Liver (tissue), 9 donors: ENCODE data around the gene KCNN3. TPM values are rescaled to one million over a fixed set of nuclear protein-coding genes. Genes with fewer than 3 reads are reported as not detected.

ENCODE experiments used
- DNase-seq: peaks from one replicate; pipeline ENCODE4 v3.0.0-alpha.2; 2017; ENCODE audit warnings: low spot score
- H3K27ac ChIP-seq, 2 donors: one replicate each; pipeline ENCODE4 v1.7.0; 2013; ENCODE audit warnings: inconsistent platforms in 2 of 2, low read length in 2 of 2, control low read depth in 1 of 2, low read depth in 1 of 2, mild to moderate bottlenecking in 1 of 2
- H3K27me3 ChIP-seq, 4 donors: one replicate each; pipeline versions ENCODE4 v1.6.1 to v1.7.0; 2013; ENCODE audit warnings: low read length in 3 of 4, inconsistent platforms in 1 of 4, mild to moderate bottlenecking in 1 of 4, moderate library complexity in 1 of 4; ENCODE audit not compliant: control insufficient read depth in 4 of 4, insufficient read depth in 4 of 4
- H3K36me3 ChIP-seq, 4 donors: one replicate each; pipeline versions ENCODE4 v1.6.1 to v1.7.0; 2013; ENCODE audit warnings: low read length in 3 of 4, mild to moderate bottlenecking in 3 of 4, low read depth in 1 of 4, moderate library complexity in 1 of 4; ENCODE audit not compliant: control insufficient read depth in 4 of 4, insufficient read depth in 3 of 4
- H3K4me1 ChIP-seq, 4 donors: one replicate each; pipeline versions ENCODE4 v1.6.1 to v1.7.0; 2013; ENCODE audit warnings: low read length in 3 of 4, mild to moderate bottlenecking in 3 of 4, moderate library complexity in 1 of 4; ENCODE audit not compliant: control insufficient read depth in 4 of 4, insufficient read depth in 4 of 4
- H3K4me3 ChIP-seq, 3 donors: one replicate each; pipeline versions ENCODE4 v1.6.1 to v1.7.0; 2013; ENCODE audit warnings: low read length in 3 of 3, control low read depth in 1 of 3, low read depth in 1 of 3, mild to moderate bottlenecking in 1 of 3
- H3K9ac ChIP-seq, 2 donors: one replicate each; pipeline ENCODE4 v1.7.0; 2013; ENCODE audit warnings: low read length in 2 of 2, mild to moderate bottlenecking in 2 of 2, moderate library complexity in 2 of 2, control low read depth in 1 of 2, low read depth in 1 of 2
- H3K9me3 ChIP-seq, 4 donors: one replicate each; pipeline versions ENCODE4 v1.6.1 to v1.7.0; 2013; ENCODE audit warnings: low read length in 3 of 4; ENCODE audit not compliant: control insufficient read depth in 4 of 4
- FOXA1 ChIP-seq: IDR thresholded peaks from 2 replicates; pipeline ENCODE4 v1.6.1; 2016; ENCODE audit warnings: antibody characterized with exemption
- FOXA2 ChIP-seq: IDR thresholded peaks from 2 replicates; pipeline ENCODE4 v1.6.1; 2016; ENCODE audit warnings: antibody characterized with exemption
- GABPA ChIP-seq, 2 donors: IDR thresholded peaks in 1 of 2; conservative IDR thresholded peaks in 1 of 2; 2 replicates each; pipeline ENCODE4 v1.6.1; 2016; ENCODE audit warnings: antibody characterized with exemption in 2 of 2, mild to moderate bottlenecking in 1 of 2, moderate library complexity in 1 of 2
- HNF4A ChIP-seq, 2 donors: conservative IDR thresholded peaks; 2 replicates each; pipeline ENCODE4 v1.6.1; 2016; ENCODE audit warnings: antibody characterized with exemption in 2 of 2, mild to moderate bottlenecking in 2 of 2
- NR2F2 ChIP-seq: IDR thresholded peaks from 2 replicates; pipeline ENCODE4 v1.6.1; 2016; ENCODE audit warnings: antibody characterized with exemption
- RAD21 ChIP-seq, 2 donors: IDR thresholded peaks; 2 replicates each; pipeline ENCODE4 v1.6.1; 2016; ENCODE audit warnings: antibody characterized with exemption in 2 of 2, mild to moderate bottlenecking in 2 of 2
- RXRA ChIP-seq, 2 donors: IDR thresholded peaks; 2 replicates each; pipeline ENCODE4 v1.6.1; 2017 to 2018; ENCODE audit warnings: antibody characterized with exemption in 2 of 2, mild to moderate bottlenecking in 1 of 2
- YY1 ChIP-seq: IDR thresholded peaks from 2 replicates; pipeline ENCODE4 v1.6.1; 2016; ENCODE audit warnings: antibody characterized with exemption, mild to moderate bottlenecking
- WGBS: extraction: QIAGEN DNeasy Blood & Tissue Kit; methylation state at CpG from one replicate; pipeline ENCODE4 v1.1.7; 2013; 5-methylcytosine and 5-hydroxymethylcytosine counted together
- polyA plus RNA-seq, 2 donors: library from polyadenylated mRNA; stranded (reverse) in 1 of 2; unstranded in 1 of 2; fragments of 200-250 nt in 1 of 2; fragments of >200 nt in 1 of 2; fragmentation: Nextera tagmentation in 1 of 2; extraction: Ambion mirVana in 1 of 2; gene quantifications; one replicate each; pipeline versions ENCODE4 v1.2.1 to v1.2.3, GENCODE V29; 2013 to 2015
- total RNA-seq, 2 donors: library from RNA; depleted of rRNA; stranded (reverse); fragments of >200 nt; gene quantifications; one replicate each; pipeline ENCODE4 v1.2.3, GENCODE V29; 2014
- TF ChIP-seq, protein P1 (sequence below): fragments of 150-350 bp; IDR thresholded peaks from 2 replicates; pipeline ENCODE4 v1.5.1; 2017; ENCODE audit warnings: improper control_type of control experiment, low read depth, low read length; ENCODE audit not compliant: missing input control
- TF ChIP-seq, protein P2 (sequence below): IDR thresholded peaks from 2 replicates; pipeline ENCODE4 v1.6.1; 2016; ENCODE audit warnings: antibody characterized with exemption
- donor health status: healthy.
- donor health status: healthy.
- donor health status: healthy.
- donor health status: healthy.
- donor health status: healthy.

Gene KCNN3
- total and polyA plus RNA-seq, 4 donors: 0.09 to 0.68 (median 0.15) TPM

DNA sequence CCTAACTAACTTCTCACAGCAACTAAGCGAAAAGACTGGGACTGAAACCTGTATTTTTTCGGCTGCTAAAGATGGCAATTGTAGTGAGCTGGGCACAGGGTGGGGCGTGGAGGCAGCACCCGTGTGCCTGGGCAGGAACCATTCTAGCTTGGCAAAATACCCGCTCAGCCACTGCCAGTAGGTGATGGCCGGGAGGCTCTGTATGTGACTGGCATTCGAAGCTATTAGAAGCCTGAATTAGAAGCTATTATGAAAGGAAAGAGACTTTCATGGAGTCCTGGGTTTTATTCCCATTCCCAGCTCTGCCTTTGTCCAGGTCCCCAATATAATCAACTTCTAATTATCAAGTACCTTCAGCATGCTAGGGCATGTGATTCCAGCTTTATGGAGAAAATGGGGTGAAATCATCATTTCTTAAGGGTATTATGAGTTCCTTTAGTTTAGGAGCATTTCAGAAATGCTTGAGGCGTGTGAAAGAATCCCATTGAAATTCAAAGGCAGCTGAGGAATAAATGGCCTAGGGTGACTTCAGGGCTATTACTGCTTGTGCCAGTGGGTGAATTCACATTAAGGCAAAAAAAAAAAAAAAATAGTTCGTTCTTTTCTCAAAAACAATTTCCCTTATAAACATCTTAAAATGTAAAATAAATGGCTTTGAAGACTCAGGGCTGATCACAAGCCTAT is 125.6 kb downstream of the KCNN3 start:
- DNase-seq: no peak
- WGBS: 90% methylated on average over 9 of the region's 9 CpGs

DNA sequence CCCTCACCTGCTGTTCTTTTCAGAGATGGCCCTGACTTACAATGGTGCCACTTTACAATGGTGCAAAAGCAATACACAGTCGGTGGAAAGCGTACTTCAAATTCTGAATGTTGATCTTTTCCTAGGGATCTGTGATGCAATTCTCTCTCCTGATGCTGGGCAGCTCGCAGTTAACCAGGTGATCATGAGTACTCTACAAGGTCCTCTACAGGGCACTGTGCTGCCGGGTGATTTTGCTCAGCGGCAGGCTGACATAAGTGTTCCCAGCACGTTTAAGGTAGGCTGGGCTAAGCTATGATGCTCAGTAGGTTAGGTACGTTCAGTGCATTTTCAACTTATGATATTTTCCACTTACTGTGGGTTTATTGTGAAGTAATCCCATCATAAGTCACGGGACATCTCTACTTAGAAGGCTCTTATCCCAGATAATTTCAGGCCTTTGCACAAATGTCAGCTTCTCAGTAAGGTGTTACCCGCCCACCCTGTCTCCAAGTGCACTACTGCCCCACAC is 126.5 kb downstream of the KCNN3 start:
- no peaks in the 10 kb centered on the region for H3K9me3 ChIP-seq
- TF ChIP-seq GABPA (IDR thresholded peaks at IDR 0.05 in 1 of 2, conservative IDR thresholded peaks at IDR 0.05 in 1 of 2): no peak
- H3K4me3 ChIP-seq: no peak overlapping the region
- no peak for DNase-seq
- H3K9ac ChIP-seq: no peak overlapping the region
- H3K27ac ChIP-seq: no peak overlapping the region
- H3K36me3 ChIP-seq: no peaks in the 10 kb centered on the region
- H3K27me3 ChIP-seq: no peaks in the 10 kb centered on the region
- 77% methylated on average over 9 of the region's 9 CpGs for WGBS
- no peaks in the 10 kb centered on the region for H3K4me1 ChIP-seq

More for the DNA sequence above, 125.6 kb downstream of the KCNN3 start:
- Histone ChIP-seq H3K27me3 (peaks cover 0 to 4% (median 0%) of the 10 kb centered on the region in 4 donors), H3K4me1 (no peaks in the 10 kb centered on the region), H3K9ac (no peak overlapping the region), H3K36me3 (no peaks in the 10 kb centered on the region), H3K4me3 (no peak overlapping the region), H3K9me3 (no peaks in the 10 kb centered on the region), H3K27ac (no peak overlapping the region)
- TF ChIP-seq YY1 (no peak), FOXA2 (no peak), FOXA1 (no peak), HNF4A (conservative IDR thresholded peaks at IDR 0.05) (no peak), NR2F2 (no peak)
- TF ChIP-seq, protein P1, sequence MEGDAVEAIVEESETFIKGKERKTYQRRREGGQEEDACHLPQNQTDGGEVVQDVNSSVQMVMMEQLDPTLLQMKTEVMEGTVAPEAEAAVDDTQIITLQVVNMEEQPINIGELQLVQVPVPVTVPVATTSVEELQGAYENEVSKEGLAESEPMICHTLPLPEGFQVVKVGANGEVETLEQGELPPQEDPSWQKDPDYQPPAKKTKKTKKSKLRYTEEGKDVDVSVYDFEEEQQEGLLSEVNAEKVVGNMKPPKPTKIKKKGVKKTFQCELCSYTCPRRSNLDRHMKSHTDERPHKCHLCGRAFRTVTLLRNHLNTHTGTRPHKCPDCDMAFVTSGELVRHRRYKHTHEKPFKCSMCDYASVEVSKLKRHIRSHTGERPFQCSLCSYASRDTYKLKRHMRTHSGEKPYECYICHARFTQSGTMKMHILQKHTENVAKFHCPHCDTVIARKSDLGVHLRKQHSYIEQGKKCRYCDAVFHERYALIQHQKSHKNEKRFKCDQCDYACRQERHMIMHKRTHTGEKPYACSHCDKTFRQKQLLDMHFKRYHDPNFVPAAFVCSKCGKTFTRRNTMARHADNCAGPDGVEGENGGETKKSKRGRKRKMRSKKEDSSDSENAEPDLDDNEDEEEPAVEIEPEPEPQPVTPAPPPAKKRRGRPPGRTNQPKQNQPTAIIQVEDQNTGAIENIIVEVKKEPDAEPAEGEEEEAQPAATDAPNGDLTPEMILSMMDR: no peak

DNA sequence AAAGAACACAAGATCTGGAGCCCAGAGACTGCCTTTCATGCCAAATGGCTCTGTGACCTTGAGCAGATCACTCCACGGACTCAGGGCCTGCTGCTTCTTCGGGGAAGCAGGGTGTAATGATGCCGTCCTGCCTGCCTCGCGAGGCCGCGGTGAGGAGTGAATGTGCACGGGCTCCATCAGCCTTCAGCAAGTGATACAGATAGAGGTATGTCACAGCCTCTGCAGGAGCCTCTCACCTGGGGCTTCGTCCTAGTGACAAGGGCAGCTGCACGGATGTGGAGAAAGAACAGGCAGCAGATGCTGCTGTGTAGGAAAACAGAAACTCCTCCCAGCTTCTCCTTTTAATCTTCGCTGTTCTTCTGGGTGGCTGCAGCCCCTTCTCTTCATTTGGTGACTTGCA is 127.5 kb downstream of the KCNN3 start:
- Histone ChIP-seq H3K27ac (no peak overlapping the region), H3K4me1 (no peaks in the 10 kb centered on the region), H3K36me3 (no peaks in the 10 kb centered on the region), H3K9ac (no peak overlapping the region), H3K9me3 (no peaks in the 10 kb centered on the region), H3K27me3 (no peaks in the 10 kb centered on the region), H3K4me3 (no peak overlapping the region)
- WGBS: 89% methylated on average over 11 of the region's 11 CpGs
- no peak for DNase-seq
- TF ChIP-seq RXRA (IDR thresholded peaks at IDR 0.05) (no peak), RAD21 (IDR thresholded peaks at IDR 0.05) (no peak), GABPA (IDR thresholded peaks at IDR 0.05 in 1 of 2, conservative IDR thresholded peaks at IDR 0.05 in 1 of 2) (no peak)
- TF ChIP-seq, protein P1: no peak
- TF ChIP-seq, protein P2, sequence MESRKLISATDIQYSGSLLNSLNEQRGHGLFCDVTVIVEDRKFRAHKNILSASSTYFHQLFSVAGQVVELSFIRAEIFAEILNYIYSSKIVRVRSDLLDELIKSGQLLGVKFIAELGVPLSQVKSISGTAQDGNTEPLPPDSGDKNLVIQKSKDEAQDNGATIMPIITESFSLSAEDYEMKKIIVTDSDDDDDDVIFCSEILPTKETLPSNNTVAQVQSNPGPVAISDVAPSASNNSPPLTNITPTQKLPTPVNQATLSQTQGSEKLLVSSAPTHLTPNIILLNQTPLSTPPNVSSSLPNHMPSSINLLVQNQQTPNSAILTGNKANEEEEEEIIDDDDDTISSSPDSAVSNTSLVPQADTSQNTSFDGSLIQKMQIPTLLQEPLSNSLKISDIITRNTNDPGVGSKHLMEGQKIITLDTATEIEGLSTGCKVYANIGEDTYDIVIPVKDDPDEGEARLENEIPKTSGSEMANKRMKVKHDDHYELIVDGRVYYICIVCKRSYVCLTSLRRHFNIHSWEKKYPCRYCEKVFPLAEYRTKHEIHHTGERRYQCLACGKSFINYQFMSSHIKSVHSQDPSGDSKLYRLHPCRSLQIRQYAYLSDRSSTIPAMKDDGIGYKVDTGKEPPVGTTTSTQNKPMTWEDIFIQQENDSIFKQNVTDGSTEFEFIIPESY: no peak
